NCI-H82 treated with DMSO at 0.1 percent for 48 hours (cell line): Measurements from ENCODE around the gene SLC1A2.
A peak's percentile ranks its signal among the peaks of the same experiment; 100 is the strongest.

Source experiments
- DNase-seq: peaks from one replicate; lab custom pipeline; 2025; ENCODE audit not compliant: unreplicated experiment; lab: John Stamatoyannopoulos, UW

Gene SLC1A2

DNA sequence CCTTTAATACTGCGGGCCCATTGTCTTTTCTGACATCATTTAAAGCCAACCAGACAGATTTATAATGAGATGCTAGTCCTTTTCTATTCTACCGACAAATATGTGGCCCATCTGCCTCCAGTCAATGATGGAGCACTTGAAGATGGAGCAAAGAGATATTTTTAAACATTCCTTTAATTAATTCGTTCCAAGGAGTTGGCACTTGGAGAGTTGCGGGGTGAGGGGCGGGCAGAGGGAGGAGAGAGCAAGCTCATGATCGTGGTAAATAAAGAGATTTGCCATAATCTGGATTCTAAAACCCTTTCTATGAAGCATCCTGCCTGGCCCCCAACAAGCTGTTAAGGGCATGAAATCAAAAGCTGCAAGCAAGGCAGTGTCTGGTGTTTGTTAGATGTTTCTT is 5.0 kb downstream of the SLC1A2 start:
- DNase-seq: peak; percentile 15

DNA sequence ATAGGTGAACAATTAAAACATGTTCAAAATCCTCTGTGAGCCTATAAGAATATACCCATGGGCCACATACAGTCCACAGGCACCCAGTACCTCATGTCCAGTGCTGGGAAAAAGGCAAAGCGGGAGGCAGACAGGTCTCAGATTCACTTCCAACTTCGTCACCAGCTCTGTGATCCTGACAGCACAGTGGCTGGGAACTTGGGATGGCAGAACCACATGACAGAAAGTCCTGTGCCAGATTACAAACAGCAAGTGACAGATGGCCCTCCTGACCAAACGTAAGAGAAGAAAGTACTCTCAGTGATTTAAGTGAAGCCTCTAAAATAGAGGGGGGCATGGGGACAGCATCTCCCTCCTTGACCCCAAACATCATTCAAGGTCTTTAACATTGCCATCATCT is 5.8 kb downstream of the SLC1A2 start:
- DNase-seq: peak; percentile 47

DNA sequence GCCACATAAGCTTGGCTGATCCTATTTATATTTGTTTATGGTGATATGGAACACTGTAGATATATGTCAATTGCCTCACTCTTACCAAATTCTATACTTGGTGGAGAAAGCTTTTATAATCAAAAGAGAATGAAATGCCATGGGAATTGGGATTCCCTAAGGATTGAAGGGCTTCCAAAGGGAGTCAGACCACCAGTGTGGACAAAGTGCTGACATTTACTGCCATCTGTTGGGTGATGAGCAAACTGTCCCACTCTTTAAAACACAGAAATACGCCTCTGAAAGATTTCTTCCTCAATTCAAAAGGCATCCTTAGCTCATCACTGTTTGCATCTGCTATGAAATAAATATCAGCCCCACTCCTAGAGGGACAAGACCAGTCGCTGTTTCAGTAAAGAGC is 7.1 kb downstream of the SLC1A2 start:
- peak; percentile 22 for DNase-seq

DNA sequence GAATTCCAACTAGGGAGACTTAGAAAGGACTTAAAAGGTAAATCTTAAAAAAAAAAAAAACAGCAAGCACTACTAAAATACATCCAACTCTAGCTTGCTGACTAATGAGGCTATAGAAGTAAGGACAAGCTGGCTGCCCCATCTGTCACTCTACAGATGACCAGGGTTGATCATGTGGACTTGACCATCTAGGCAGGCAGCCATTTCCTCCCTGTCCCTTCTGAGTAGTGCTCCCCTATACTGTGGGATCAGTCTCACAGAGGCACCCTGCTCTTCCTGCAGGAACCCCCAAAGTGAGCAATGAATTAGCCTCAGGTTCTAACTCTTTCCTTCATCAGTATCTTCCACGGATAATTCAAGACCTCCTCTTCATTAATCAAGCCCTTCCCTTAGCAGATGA is 12.3 kb downstream of the SLC1A2 start:
- no peak for DNase-seq

DNA sequence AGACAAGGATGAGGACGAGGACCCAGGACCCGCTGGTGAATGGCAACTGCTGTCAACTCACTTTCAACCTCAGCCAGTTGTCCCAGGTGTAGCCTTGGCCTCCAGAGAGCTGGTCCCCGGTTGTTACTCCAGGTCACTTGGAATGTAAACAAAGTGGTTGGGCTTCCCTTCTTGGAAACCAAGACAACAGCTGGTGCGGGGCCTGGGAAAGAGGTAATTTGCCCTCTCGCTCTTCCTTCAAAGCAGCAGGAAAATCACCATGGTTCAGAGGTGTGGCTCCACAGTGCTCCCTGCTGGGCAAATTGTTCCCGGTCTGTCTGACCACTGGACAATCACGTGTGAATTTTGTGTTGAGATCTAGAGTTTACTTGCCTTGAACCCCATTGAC is 15.0 kb downstream of the SLC1A2 start:
- DNase-seq: peak; percentile 20

DNA sequence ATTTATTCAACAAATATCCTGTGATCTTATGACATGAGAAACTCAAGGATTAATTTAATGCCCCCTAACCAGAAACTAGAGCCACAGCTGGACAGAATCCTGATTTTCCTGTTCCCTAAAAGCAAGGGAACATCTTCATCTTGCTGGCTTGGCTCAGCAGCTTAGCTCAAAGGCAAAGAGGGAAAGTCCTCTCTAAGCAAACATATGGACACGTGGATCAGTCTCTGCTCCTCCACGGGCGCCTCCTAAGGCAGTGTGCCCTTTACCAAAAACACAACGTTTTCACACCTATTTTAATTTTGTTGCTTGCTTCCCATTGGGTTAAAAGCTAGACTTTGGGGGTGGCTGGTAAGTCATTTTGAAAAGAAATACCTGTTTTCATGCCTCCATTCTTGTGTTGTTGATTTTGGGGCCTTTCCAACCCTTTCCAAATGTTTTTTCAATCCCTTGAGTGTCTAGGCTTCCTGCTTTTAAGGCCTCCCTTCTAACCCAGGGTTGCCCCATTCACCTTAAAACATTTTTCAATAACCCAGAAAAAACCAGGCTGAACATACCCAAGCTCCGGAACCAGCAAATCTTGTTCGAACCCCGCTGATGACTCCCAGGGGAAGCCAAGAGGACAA is 15.5 kb downstream of the SLC1A2 start:
- no peak for DNase-seq

DNA sequence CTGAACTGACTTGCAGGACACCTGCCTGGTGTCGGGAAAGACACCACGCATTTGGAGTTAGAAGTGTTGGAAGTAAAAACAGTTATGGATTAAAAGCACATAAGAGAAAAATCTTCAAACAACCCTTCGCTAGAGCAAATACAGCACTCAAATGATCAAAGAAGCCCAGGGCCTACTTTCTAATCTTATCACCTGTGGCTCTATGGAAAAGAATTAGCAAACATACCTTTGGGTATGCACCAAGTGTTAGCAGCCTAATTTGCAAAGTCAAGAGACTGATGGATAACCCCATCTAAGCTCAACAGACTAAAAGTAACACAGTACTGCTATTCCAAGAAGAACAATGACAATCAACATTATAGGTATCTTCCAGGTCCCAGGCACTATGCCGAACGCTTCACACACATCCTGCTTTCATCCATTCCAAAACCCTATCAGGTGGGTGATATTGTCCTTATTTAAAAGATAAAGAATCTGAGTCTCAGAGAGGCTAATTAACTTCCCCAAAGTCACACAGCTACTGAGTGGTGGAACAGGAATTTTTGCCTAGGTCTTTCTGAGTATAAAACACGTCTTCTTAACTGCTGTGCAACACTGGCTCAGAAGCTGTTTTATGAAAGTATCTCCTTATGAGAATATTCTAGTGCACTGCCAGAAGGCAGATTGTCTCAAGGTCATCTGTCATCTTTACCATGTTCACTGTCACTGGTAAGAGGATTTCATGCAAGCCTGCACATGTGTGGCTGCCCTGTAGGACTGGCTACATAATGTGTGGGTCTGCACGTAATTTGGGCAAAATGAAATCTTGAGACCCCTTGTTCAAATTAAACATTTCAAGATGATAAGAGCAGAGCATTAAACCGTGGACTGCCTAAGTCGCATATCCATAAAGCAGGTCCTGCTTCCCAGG is 16.4 kb downstream of the SLC1A2 start:
- no peak for DNase-seq

DNA sequence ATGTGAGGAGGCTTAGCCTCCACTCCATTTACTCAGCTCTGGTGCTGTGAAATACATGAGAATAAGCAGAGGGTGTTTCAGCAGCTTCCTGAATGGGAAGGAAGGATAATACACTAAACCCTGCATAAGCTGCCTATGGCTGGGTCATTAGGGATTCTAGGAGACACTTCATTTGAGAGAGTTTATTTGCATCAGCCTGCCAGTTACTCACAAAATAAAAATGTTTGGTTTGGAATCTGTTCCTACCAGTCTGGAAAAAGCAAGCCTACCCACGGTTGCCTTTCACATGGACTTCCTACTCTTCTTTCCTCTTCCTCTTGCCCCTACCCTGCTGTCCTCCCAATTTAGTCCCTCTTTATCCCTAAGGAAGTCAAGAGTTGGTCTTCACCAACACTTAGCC is 20.5 kb downstream of the SLC1A2 start:
- no peak for DNase-seq

DNA sequence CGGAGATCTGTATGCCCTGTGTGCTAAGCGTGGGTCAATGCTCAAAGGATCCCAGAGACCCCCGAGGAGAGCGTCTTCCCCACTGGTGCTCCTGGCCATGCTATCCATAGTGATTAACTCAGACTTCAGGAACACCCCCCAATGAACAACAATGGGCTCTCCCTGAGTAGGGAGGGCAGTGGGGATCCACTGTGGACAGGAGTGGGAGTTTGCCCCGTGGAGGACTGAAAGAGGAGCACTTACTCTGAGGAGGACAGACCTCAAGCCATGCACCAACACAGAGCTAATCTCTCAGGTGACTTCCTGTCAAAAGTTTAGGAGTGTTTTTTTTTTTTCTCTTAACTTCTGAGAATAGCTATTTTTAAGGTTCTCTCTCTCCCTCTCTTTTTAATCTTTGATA is 24.4 kb downstream of the SLC1A2 start:
- no peak for DNase-seq

DNA sequence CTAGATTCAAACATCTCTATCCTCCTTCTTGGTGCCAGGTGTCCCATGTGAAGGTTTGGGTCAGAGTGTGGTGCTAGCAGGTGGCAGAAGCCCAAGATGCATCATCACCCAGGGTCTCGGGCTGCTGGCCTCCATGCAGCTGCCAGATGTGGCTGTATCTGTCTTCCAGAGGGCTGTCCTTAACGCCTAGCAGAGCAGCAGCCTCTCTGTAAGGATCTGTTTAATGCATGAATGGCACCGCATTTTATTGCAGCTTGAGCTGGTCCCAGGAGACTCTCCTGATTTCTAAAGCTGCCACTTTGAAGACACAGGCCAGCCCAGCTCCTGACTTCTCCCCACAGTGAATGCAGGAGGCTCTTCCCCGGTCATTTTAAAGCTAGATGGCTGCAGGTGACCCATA is 26.3 kb downstream of the SLC1A2 start:
- DNase-seq: no peak

DNA sequence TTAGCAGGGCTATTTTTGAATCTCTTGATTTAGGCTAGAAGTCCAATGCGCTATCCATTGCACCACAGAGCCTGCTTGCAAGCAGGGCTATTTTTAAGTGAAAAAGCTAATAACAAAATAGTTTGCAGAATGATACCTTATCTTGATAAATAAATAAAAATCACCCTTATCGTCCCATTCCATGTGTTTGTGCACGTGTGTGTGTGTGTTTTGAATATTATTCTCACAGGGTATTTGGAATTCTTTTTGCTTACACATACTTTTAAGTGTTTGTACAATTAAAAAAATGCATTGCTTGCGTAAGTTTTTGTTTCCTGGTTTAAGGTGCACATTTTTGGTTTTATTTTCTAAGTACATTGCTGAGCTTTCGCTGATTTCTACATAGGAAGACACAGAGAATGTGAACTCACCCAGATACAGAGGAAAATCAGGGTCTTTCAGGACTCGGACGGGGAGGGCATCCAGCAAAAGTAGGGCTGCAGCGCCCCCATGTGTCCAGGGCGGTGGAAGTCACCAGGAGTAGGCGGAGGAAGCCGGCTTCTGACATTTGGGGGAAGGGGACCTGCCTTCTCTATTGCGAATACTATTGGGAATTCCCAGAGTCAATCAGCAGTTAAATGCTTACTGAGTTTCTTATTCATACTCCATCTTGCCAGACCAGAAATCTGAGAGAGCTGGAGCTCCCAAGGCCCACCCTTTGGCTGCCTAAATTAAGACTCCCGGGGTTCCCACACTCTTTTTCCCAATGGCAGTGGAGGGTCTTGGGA is 27.3 kb downstream of the SLC1A2 start:
- DNase-seq: peak; percentile 21

DNA sequence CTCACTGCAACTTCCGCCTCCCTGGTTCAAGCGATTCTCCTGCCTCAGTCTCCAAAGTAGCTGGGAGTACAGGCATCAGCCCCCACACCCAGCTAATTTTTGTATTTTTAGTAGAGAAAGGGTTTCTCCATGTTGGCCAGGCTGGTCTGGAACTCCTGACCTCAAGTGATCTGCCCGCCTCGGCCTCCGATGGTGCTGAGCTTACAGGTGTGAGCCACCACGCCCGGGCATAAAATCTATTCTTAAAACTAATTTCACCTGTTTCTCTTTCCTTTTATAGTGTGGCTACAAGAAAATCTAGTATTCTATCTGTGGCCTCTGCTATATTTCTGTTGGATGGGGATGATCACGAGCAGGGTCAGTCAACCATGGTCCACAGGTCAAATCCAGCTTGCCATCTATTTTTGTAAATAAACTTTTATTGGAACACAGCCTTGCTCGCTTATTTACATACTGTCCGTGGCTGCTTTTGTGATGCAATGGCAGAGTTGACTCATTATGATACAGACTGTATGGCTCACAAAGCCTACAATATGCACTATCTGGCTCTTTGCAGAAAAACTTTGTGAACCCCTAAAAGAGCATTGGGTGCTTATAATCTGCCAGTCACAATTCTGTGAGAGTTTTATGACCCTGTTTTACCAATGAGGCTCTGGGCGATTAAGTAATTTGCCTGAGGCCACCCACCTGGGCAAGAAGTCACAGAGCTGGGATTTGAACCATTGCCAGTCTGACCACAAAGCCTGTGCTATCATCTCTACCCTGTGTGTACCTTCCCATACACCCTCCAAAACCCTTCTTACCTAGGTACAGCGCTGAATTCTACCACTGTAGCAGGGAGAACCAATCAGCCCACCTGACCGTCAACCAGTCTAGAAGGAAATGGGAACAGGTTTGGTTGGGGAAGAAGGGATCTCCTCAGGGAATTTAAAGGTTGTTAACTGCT is 28.3 kb downstream of the SLC1A2 start:
- DNase-seq: no peak

DNA sequence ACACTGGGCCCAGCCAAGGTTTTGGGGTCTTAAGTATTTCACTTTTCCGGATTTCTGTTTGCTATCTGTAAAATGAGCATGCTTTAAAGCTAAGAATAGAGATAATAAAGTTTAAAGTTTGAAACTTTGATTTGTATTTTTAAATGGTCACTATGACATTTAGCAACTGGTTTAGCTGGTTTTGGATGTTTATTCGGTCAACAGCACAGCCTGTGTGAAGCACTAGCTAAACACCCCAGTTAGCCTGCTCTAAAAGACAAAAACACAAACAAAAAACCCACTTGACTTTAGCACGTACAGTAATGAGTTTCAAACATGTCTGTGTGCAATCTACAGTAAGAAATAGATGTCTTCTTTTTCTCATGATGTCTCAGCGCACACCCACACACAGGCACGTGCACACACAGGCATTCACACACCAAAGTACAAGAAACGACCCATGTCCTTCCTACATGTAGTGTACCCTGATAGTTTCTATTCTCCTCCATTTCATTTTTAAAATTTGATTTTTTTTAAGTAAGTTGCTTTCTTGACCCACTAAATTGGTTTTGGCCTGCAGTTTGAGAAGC is 29.4 kb downstream of the SLC1A2 start:
- DNase-seq: no peak

DNA sequence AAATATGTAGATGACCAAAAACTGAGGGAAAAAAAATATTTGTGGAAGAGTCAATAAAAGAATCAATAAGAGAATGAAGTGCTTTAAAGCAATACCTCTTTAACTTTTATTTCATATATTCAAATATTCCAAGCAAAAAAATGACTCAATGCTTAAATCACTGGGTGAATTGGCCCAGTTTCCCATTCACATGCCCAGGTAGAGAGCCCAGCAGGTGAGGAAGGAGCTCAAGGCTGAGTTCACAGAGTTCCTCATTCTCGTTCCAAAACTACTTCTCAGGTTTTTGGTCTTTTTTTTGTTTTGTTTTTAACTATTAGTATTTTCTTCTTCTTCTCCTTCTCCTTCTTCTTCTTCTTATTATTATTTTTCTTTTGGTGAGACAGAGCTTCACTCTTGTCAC is 30.2 kb downstream of the SLC1A2 start:
- no peak for DNase-seq

DNA sequence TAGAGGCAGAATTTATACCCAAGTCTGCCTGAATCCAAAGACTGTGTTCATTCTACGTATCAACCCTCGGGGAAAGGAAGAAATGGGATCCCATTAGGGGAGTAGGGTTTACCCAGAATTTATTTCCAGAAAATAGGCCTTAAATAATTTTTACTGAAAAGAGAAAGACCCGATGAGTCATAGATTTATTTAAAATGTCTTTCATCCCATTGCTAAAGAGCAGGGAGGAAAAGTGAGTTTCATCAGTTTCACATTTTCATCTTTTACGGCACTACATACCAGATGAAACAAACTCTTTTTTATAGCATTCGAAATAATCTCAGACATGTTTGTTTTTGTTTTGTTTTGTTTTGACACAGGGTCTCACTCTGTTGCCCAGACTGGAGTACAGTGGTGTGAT is 31.3 kb downstream of the SLC1A2 start:
- no peak for DNase-seq

DNA sequence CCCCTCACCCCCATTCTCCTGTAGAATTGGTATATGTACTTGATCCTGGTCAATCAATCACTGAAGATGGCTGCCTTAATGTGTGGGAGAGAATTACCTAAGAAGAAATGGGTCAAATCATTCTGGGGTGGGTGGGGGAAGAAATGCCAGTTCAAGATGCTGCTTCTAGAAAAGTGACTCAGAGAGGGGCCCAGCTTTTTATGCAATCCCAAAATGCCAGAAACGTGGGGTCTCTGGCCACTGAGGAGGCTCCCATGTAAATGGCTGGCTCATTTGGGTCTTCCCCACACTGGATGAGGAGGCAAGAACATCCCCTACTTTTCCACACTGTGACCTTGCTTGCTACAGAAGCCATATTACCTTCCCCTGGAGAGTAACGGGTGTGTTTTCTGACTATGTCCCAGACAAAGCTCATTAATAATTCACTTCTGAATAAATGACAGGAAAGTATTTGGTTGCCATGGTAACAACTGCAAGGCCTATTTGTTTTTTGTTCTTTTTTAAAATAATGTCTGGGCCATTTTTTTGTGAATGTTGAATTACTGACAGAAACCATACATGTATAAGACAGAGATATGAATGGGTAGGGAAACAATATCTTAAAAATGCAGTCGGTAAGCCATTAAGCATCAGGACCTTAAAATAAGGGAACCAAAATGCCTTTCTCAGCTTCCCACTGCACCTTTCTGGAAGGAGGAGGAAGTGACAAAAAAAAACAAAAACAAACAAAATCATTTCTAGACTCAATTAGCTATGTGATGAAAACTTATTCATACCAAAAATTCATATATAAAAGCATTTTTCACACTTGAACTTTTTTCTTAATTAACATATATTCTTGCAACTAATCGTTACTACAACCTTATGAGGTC is 32.0 kb downstream of the SLC1A2 start:
- no peak for DNase-seq

DNA sequence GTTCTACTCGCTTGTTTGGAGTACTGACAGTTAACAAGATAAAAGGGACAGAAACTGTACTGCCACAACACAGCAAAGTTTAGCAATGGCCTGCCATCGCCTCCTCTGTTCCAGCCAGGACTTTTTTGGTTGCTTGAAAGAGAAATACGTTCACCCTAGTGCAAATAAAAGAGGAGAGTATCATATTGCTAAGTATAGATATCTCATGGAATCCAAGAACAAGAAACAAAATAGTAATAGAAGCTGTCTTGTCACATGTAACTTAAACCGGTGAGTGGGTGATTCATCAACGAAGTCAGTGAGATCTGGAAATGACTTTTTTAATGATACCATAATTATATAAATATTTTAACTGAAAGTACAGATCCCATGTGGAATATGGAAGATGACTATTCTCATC is 35.4 kb downstream of the SLC1A2 start:
- DNase-seq: no peak

DNA sequence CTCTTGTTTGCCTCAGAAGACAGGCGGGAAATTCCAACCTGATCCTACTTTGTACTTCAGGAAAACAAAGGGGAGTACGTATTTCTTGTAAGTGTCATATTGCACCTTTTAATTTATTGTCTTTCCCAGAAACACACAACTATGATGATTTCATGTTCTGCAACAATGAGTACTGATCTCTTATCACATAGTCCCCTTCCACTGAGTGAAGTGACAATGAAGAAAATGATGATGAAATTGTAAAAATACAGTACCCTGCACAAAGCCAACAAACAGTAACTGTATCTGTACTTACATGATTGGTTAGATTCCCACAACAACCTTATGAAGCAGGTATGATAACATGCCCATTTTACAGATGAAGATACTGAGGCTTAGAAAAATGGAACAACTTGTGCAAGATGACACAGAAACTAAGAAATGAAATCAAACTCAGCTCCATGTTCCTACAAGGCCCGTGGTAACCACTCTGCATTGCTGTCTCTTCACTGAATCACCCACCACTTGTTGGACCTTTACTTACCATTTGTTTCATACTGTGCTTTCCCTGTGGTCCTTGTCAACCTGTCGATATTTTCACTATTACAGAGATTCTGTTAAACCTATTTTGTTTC is 37.5 kb downstream of the SLC1A2 start:
- no peak for DNase-seq

DNA sequence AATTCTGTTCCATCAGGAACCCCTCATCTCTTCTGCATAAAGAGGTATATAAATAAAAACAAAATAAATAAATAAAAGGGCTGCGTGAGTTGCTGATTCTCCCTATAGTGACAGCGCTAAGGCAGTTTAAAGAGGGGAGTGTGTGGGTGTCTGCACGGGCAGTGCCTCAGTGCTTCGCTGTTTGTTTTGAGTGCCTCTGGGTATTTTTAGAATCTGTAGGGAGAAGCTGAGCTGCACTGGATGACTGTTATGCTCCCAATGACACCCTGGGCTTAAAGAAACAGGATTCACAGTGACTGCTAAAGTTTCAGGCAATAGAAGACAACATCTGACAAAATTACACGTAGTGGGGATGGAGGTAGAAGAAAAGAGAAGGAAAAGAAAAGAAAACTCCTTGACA is 38.8 kb downstream of the SLC1A2 start:
- no peak for DNase-seq
